Uterus (tissue), 2 donors: ENCODE results near the gene ZSCAN30.

Source experiments
- POLR2A ChIP-seq, 2 donors: fragments of 450-650 bp; IDR thresholded peaks; one replicate each; pipeline ENCODE4 v1.6.1; 2016; ENCODE audit warnings: antibody characterized with exemption in 2 of 2, mild to moderate bottlenecking in 1 of 2, moderate library complexity in 1 of 2
- TF ChIP-seq, protein P1 (sequence below), 4 experiments: fragments of 200-600 bp in 2 of 4; fragments of 450-650 bp in 2 of 4; sonication (generic) in 2 of 4; IDR thresholded peaks; one replicate each; pipeline ENCODE4 v1.5.1; 2016 to 2019; ENCODE audit warnings: antibody characterized with exemption in 4 of 4, mild to moderate bottlenecking in 2 of 4, moderate library complexity in 1 of 4

DNA sequence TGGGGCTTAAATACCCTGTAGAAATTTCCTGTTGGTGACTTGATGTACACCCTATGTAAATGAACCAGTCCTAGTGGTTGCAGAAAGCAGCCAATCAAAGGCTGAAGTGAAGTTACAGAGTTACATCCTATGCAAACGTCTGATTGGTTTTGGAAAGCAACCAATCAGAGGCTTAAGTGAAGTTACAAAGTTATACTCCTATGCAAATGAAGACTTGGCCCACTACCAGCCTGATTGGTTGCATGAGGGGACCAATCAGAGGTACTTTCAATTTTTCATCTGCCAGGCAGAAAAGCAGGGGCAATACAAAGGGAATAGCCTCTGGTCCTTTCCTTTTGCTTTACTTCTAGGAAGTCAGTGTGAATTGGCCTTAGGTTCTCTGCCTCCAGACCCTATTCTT, 62.8 kb downstream of the ZSCAN30 start:
- TF ChIP-seq, protein P1, sequence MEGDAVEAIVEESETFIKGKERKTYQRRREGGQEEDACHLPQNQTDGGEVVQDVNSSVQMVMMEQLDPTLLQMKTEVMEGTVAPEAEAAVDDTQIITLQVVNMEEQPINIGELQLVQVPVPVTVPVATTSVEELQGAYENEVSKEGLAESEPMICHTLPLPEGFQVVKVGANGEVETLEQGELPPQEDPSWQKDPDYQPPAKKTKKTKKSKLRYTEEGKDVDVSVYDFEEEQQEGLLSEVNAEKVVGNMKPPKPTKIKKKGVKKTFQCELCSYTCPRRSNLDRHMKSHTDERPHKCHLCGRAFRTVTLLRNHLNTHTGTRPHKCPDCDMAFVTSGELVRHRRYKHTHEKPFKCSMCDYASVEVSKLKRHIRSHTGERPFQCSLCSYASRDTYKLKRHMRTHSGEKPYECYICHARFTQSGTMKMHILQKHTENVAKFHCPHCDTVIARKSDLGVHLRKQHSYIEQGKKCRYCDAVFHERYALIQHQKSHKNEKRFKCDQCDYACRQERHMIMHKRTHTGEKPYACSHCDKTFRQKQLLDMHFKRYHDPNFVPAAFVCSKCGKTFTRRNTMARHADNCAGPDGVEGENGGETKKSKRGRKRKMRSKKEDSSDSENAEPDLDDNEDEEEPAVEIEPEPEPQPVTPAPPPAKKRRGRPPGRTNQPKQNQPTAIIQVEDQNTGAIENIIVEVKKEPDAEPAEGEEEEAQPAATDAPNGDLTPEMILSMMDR (IDR thresholded peaks at IDR 0.05) = no peak
- no peak for TF ChIP-seq POLR2A (IDR thresholded peaks at IDR 0.05)
